Measurements from ENCODE around the gene TMEM63C.

GRCh38 chr14:77306416-77306815 lies 124.8 kb downstream of the TMEM63C start:
- no peak for TF ChIP-seq CTCF (conservative IDR thresholded peaks at IDR 0.05; ENCODE audit: low read length)
- TF ChIP-seq EZH2phosphoT487 (IDR thresholded peaks at IDR 0.05; ENCODE audit: borderline replicate concordance, low read depth, low read length): no peak

All from OCI-LY7 (cell line).